ENCODE data around the gene NCAM1.

NCAM1 gene

DNA sequence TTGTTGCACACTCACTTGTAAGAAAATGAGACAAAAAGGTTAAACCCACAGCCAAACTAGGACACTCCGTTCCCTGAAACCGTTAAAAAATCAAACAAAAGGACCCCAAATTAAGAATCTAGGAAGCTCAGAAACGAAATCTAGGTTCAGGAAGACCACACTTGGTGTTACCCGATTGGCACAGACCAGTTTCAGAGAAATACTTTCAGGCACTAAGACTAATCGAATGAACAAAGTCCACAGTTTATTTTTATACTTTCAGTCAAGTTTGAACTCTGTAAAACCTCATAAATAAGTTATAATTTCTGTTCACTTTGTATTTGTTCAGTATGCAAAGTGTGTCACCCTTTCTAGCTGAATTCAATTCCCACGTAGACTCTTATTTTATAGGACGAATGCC is 314.4 kb downstream of the NCAM1 start:
- TF ChIP-seq, protein P1, sequence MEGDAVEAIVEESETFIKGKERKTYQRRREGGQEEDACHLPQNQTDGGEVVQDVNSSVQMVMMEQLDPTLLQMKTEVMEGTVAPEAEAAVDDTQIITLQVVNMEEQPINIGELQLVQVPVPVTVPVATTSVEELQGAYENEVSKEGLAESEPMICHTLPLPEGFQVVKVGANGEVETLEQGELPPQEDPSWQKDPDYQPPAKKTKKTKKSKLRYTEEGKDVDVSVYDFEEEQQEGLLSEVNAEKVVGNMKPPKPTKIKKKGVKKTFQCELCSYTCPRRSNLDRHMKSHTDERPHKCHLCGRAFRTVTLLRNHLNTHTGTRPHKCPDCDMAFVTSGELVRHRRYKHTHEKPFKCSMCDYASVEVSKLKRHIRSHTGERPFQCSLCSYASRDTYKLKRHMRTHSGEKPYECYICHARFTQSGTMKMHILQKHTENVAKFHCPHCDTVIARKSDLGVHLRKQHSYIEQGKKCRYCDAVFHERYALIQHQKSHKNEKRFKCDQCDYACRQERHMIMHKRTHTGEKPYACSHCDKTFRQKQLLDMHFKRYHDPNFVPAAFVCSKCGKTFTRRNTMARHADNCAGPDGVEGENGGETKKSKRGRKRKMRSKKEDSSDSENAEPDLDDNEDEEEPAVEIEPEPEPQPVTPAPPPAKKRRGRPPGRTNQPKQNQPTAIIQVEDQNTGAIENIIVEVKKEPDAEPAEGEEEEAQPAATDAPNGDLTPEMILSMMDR (IDR thresholded peaks at IDR 0.05) = no peak

GRCh38 chr11:113276466-113276865 is 315.2 kb downstream of the NCAM1 start:
- Histone ChIP-seq H3K4me3 (ENCODE audit: low read depth, low read length) (no peak overlapping the region), H3K9ac (no peak overlapping the region), H3K4me1 (no peaks in the 10 kb centered on the region), H3K4me2 (ENCODE audit: low read length) (no peak overlapping the region), H3K27ac (no peak overlapping the region), H3K9me3 (ENCODE audit: control insufficient read depth, low read length) (no peaks in the 10 kb centered on the region), H2AFZ (no peak overlapping the region), H3K27me3 (ENCODE audit: control insufficient read depth, insufficient read depth, low read length) (no peaks in the 10 kb centered on the region), H3K79me2 (no peaks in the 10 kb centered on the region), H3K36me3 (ENCODE audit: control insufficient read depth, insufficient read depth, low read length) (no peaks in the 10 kb centered on the region)
- TF ChIP-seq, protein P1 (IDR thresholded peaks at IDR 0.05) = no peak

More for the DNA sequence above, 314.4 kb downstream of the NCAM1 start:
- no peaks in the 10 kb centered on the region for H3K36me3 ChIP-seq (ENCODE audit: control insufficient read depth, insufficient read depth, low read length)
- no peak overlapping the region for H3K27ac ChIP-seq
- no peaks in the 10 kb centered on the region for H3K4me1 ChIP-seq
- H3K79me2 ChIP-seq = no peaks in the 10 kb centered on the region
- H3K9me3 ChIP-seq (ENCODE audit: control insufficient read depth, low read length) = no peaks in the 10 kb centered on the region
- no peak overlapping the region for H3K4me3 ChIP-seq (ENCODE audit: low read depth, low read length)
- H3K27me3 ChIP-seq (ENCODE audit: control insufficient read depth, insufficient read depth, low read length) = no peaks in the 10 kb centered on the region
- no peak overlapping the region for H3K4me2 ChIP-seq (ENCODE audit: low read length)
- H3K9ac ChIP-seq = no peak overlapping the region
- no peak overlapping the region for H2AFZ ChIP-seq

DNA sequence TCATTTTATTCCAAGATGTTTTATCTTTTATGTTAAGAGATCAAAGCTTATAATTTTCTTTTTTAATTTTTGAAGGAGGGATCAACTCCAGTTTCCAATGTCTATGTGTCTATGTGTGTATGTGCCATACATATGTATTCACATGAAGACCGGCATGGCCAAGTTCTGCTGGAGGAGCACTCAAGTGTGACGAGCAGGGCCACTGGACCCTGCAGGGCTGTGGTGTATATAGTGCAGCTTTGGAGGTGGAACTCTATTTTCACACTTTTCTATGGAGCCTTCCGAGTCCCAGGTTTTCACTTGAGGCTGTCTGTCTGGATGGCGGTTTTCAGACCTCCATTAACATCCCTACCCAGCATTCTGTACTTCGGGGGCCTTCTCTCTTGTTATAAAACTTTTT is 316.7 kb downstream of the NCAM1 start:
- Histone ChIP-seq H3K27me3 (ENCODE audit: control insufficient read depth, insufficient read depth, low read length) (no peaks in the 10 kb centered on the region), H3K4me3 (ENCODE audit: low read depth, low read length) (no peak overlapping the region), H3K79me2 (no peaks in the 10 kb centered on the region), H3K36me3 (ENCODE audit: control insufficient read depth, insufficient read depth, low read length) (no peaks in the 10 kb centered on the region), H3K4me2 (ENCODE audit: low read length) (no peak overlapping the region), H3K4me1 (no peaks in the 10 kb centered on the region), H3K27ac (no peak overlapping the region), H3K9ac (no peak overlapping the region), H2AFZ (no peak overlapping the region), H3K9me3 (ENCODE audit: control insufficient read depth, low read length) (no peaks in the 10 kb centered on the region)
- TF ChIP-seq, protein P1 (IDR thresholded peaks at IDR 0.05) = no peak

DNA sequence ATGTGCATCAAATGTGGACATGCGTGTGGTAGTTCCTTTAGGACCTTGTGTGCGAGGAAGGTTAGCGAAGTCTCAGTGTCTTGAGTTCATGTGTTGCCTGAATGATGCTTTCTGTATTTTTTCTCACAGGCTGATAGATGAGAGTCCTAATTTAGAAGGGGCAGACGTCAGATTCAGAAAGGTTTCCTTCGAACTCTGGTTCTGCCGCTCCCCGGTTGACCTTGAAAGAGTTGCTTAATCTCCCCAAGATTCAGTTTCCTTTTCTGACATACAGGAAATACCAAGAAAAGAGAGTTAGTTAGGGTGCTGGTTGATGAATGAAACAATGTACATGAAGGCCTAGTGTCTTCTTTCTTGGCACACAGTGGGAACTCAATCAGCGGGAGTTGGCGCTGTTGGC is 317.3 kb downstream of the NCAM1 start:
- H3K4me3 ChIP-seq (ENCODE audit: low read depth, low read length) = no peak overlapping the region
- H3K27ac ChIP-seq = no peak overlapping the region
- no peaks in the 10 kb centered on the region for H3K27me3 ChIP-seq (ENCODE audit: control insufficient read depth, insufficient read depth, low read length)
- H3K9me3 ChIP-seq (ENCODE audit: control insufficient read depth, low read length) = no peaks in the 10 kb centered on the region
- H3K9ac ChIP-seq = no peak overlapping the region
- no peaks in the 10 kb centered on the region for H3K79me2 ChIP-seq
- H2AFZ ChIP-seq = no peak overlapping the region
- H3K36me3 ChIP-seq (ENCODE audit: control insufficient read depth, insufficient read depth, low read length) = no peaks in the 10 kb centered on the region
- no peaks in the 10 kb centered on the region for H3K4me1 ChIP-seq
- TF ChIP-seq, protein P1 (IDR thresholded peaks at IDR 0.05) = no peak
- H3K4me2 ChIP-seq (ENCODE audit: low read length) = no peak overlapping the region

GRCh38 chr11:113278925-113279324 is 317.7 kb downstream of the NCAM1 start:
- TF ChIP-seq, protein P1 (IDR thresholded peaks at IDR 0.05) = no peak
- H3K4me2 ChIP-seq (ENCODE audit: low read length) = no peak overlapping the region
- no peak overlapping the region for H3K4me3 ChIP-seq (ENCODE audit: low read depth, low read length)
- H3K27ac ChIP-seq = no peak overlapping the region
- H3K9ac ChIP-seq = no peak overlapping the region
- no peaks in the 10 kb centered on the region for H3K36me3 ChIP-seq (ENCODE audit: control insufficient read depth, insufficient read depth, low read length)
- H3K4me1 ChIP-seq = no peaks in the 10 kb centered on the region
- no peaks in the 10 kb centered on the region for H3K9me3 ChIP-seq (ENCODE audit: control insufficient read depth, low read length)
- no peak overlapping the region for H2AFZ ChIP-seq
- no peaks in the 10 kb centered on the region for H3K27me3 ChIP-seq (ENCODE audit: control insufficient read depth, insufficient read depth, low read length)
- H3K79me2 ChIP-seq = no peaks in the 10 kb centered on the region
